Gastroesophageal sphincter (tissue), 4 donors: ENCODE measurements around the gene PUDP. TPM values are rescaled to one million over a fixed set of nuclear protein-coding genes. Genes with fewer than 3 reads are reported as not detected.

Experiments
- ATAC-seq: fragments of 150-250 bp; one replicate; pipeline ENCODE4 v1.9.1; 2016; ENCODE audit warnings: mild to moderate bottlenecking, moderate library complexity
- H3K27ac ChIP-seq, 4 donors: fragments of 200-600 bp; sonication (generic) in 3 of 4; 1 replicate in 3 of 4; 2 replicates in 1 of 4; pipeline ENCODE4 v1.5.1; 2016 to 2019
- H3K27me3 ChIP-seq: fragments of 200-600 bp; sonication (generic); one replicate; pipeline ENCODE4 v1.5.1; 2019
- H3K36me3 ChIP-seq, 2 donors: fragments of 200-600 bp; sonication (generic); one replicate each; pipeline ENCODE4 v1.5.1; 2019; ENCODE audit warnings: control low read depth in 1 of 2
- H3K4me1 ChIP-seq, 3 donors: fragments of 200-600 bp; sonication (generic); 1 replicate in 2 of 3; 2 replicates in 1 of 3; pipeline ENCODE4 v1.5.1; 2016 to 2019; ENCODE audit warnings: control low read depth in 2 of 3
- H3K4me3 ChIP-seq, 2 donors: fragments of 200-600 bp; sonication (generic); one replicate each; pipeline ENCODE4 v1.5.1; 2019; ENCODE audit warnings: mild to moderate bottlenecking in 1 of 2, moderate library complexity in 1 of 2
- H3K9me3 ChIP-seq, 3 donors: fragments of 200-600 bp; sonication (generic); one replicate each; pipeline ENCODE4 v1.5.1; 2017 to 2019; ENCODE audit warnings: control low read depth in 2 of 3
- CTCF ChIP-seq, 4 experiments: fragments of 200-600 bp in 2 of 4; fragments of 450-650 bp in 2 of 4; sonication (generic) in 1 of 4; IDR thresholded peaks; one replicate each; pipeline ENCODE4 v1.5.1; 2017 to 2019; ENCODE audit warnings: antibody characterized with exemption in 4 of 4, mild to moderate bottlenecking in 2 of 4, moderate library complexity in 2 of 4
- EP300 ChIP-seq: sonication (generic); formaldehyde crosslinking; IDR thresholded peaks from one replicate; pipeline ENCODE4 v1.6.1; 2017; ENCODE audit warnings: antibody characterized with exemption, mild to moderate bottlenecking
- POLR2A ChIP-seq, 2 donors: fragments of 450-650 bp; IDR thresholded peaks; one replicate each; pipeline ENCODE4 v1.6.1; 2017; ENCODE audit warnings: antibody characterized with exemption in 2 of 2, mild to moderate bottlenecking in 2 of 2, moderate library complexity in 1 of 2
- POLR2AphosphoS5 ChIP-seq: sonication (generic); formaldehyde crosslinking; IDR thresholded peaks from one replicate; pipeline ENCODE4 v1.6.1; 2017; ENCODE audit warnings: antibody characterized with exemption
- WGBS, 2 donors: methylation state at CpG; one replicate each; pipeline ENCODE4 v1.1.5; 2018; ENCODE audit warnings: low coverage in 1 of 2; 5-methylcytosine and 5-hydroxymethylcytosine counted together
- total RNA-seq, 4 donors: library from RNA; depleted of rRNA; stranded (reverse); fragments of >200 nt; gene quantifications; one replicate each; pipeline ENCODE4 v1.1.0, GENCODE V29; 2016

The PUDP gene
- total RNA-seq, 4 donors from 2014 or later = 4.8 to 10.5 (median 8.1) TPM

DNA sequence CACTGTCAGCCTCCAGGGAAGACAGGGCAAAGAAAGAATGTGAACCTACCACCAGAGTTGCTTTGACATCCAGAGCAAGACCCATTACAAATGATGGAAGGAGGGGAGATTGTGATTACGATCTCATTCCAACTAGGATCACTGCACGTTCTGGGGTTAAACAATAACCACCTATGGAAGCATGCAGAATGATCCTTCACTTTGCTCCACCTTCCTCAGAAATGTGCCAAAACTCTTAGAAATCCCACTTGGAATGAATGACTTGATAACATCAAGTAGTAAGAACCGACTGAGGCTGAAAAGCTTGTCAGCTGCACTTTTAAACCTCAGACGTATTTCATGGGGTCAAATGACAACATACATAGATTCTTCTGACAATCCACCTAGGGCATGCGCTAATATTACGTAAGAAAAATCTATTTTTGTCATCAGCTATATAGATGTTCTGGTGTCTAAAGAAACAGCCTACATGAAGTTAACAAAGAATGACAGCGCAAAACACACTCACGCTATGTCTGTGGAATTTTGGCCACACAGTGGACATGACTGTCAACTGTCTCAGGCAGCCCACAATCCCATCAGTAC, 3.9 kb downstream of the PUDP start:
- Histone ChIP-seq H3K36me3 (no peaks in the 10 kb centered on the region), H3K4me3 (no peak overlapping the region), H3K4me1 (peaks cover 0 to 6% (median 4%) of the 10 kb centered on the region in 3 donors), H3K27ac (no peak overlapping the region), H3K27me3 (no peaks in the 10 kb centered on the region), H3K9me3 (no peaks in the 10 kb centered on the region)
- no peak for ATAC-seq
- WGBS, 2 donors = 83 to 87% methylated on average over 6 to 7 of the region's 8 CpGs
- TF ChIP-seq EP300 (no peak), CTCF (IDR thresholded peaks at IDR 0.05) (no peak), POLR2A (IDR thresholded peaks at IDR 0.05) (no peak), POLR2AphosphoS5 (no peak)

- no peaks in the 10 kb centered on the region for H3K9me3 ChIP-seq
- no peak overlapping the region for H3K27ac ChIP-seq
- 100% methylated on average over 1 of the region's 1 CpG for WGBS, 2 donors
- no peaks in the 10 kb centered on the region for H3K27me3 ChIP-seq
- H3K4me1 ChIP-seq = peaks cover 0 to 6% (median 4%) of the 10 kb centered on the region in 3 donors
- no peaks in the 10 kb centered on the region for H3K36me3 ChIP-seq
- ATAC-seq = no peak
- TF ChIP-seq POLR2AphosphoS5 (no peak), EP300 (no peak), CTCF (IDR thresholded peaks at IDR 0.05) (no peak), POLR2A (IDR thresholded peaks at IDR 0.05) (no peak)
- no peak overlapping the region for H3K4me3 ChIP-seq
These were observed 4.9 kb downstream of the PUDP start for GRCh38 chrX:7143076-7143475.

DNA sequence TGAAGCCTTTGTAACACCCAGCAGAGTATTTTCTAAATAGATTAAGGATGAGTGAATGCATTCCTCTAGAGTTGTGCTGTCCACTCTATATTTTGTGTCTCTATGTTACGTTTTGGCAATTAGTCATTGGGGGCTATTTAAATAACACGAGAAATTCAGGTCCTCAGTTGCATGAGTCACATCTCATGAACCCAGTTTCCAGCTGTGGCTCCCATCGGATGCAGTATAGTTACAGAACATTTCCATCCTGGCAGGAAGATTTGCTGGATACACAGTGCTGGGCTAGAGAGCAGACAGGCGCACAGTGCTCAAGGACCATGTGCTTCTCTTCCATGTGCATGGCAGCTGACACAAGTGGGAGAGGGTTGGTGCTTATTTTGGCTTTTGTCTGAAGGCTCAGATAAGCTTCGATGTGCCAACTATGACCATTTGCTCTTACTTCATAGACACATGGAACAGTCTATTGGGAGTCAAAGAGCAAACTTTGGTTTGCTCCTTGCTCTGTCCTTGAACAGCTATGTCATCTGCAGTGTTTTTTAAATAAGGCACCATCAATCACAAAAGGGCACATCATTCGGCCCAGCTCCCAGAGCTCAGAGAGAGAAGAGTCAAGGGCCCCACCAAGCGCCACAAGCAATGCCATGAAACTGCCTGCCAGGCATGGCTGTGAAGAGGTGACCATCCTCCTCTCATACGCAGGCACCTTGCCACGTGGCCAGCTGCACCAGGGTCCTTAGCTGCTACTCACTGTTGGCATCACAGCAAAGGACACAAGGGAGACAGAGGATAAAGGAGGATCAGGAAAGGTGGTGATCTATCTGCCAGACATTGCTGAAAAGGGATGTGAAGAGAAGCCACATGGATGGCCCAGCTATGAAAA, 8.5 kb downstream of the PUDP start:
- Histone ChIP-seq H3K36me3 (no peaks in the 10 kb centered on the region), H3K4me1 (no peaks in the 10 kb centered on the region), H3K9me3 (no peaks in the 10 kb centered on the region), H3K4me3 (no peak overlapping the region), H3K27ac (no peak overlapping the region), H3K27me3 (no peaks in the 10 kb centered on the region)
- whole genome bisulfite sequencing, 2 donors = 78 to 100% methylated on average over 2 to 6 of the region's 9 CpGs
- TF ChIP-seq POLR2AphosphoS5 = no peak
- no peak for TF ChIP-seq EP300
- no peak for TF ChIP-seq POLR2A (IDR thresholded peaks at IDR 0.05)
- TF ChIP-seq CTCF (IDR thresholded peaks at IDR 0.05) = no peak
- no peak for ATAC-seq

DNA sequence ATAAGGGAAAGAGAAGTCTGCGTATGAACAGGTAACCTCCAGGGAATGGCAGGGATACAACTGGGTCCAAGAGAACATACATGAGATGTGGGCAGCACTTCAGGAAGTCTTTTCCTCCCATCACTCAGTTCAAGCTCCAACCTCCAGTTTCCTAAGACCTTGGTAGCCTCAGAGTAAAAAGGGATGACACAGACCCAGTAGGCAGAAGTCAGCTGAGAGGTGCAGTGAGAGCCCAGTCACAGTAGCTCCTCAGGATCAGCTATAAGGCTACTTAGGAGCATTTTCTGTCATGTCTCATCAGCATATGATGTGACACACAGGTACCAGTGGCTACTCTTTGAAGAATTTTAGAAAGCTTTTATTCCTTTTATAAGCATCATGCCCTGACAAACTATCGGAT, 13.0 kb downstream of the PUDP start:
- TF ChIP-seq CTCF (IDR thresholded peaks at IDR 0.05) = no peak
- no peak for TF ChIP-seq POLR2A (IDR thresholded peaks at IDR 0.05)
- TF ChIP-seq EP300 = no peak
- TF ChIP-seq POLR2AphosphoS5 = no peak

DNA sequence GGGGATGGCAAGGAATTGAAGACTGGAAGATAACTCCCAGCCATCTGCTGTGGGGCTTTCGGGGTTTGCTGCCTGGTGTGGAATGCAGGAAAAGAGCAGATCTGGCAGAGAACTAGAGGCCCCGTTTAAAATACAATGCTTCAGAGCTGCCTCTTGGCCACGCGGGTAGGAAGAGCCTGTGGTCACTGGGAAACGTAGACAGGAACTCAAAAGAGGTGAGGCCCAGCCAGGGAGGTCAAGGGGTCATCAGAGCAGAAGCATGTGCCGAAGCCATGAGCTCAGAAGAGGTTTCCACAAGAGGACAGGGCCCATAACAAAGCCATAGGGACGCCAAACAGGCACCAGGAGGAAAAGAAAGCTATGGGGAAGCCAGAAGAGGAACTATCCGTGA, 14.9 kb downstream of the PUDP start:
- H3K27me3 ChIP-seq = no peaks in the 10 kb centered on the region
- H3K9me3 ChIP-seq = no peaks in the 10 kb centered on the region
- 26 to 70% methylated on average over 5 to 6 of the region's 8 CpGs for WGBS, 2 donors
- no peak overlapping the region for H3K4me3 ChIP-seq
- no peaks in the 10 kb centered on the region for H3K4me1 ChIP-seq
- no peak for TF ChIP-seq POLR2AphosphoS5
- TF ChIP-seq CTCF (IDR thresholded peaks at IDR 0.05) = no peak
- no peak for TF ChIP-seq EP300
- TF ChIP-seq POLR2A (IDR thresholded peaks at IDR 0.05) = no peak
- H3K36me3 ChIP-seq = no peaks in the 10 kb centered on the region
- H3K27ac ChIP-seq = peak overlapping the region in 3 of 4 donors; percentile 14 to 32 (median 19)
- ATAC-seq = peak; percentile 37

More for the DNA sequence above, 13.0 kb downstream of the PUDP start:
- no peak for ATAC-seq
- H3K9me3 ChIP-seq = no peaks in the 10 kb centered on the region
- no peaks in the 10 kb centered on the region for H3K36me3 ChIP-seq
- no peak overlapping the region for H3K27ac ChIP-seq
- H3K4me3 ChIP-seq = no peak overlapping the region
- no peaks in the 10 kb centered on the region for H3K27me3 ChIP-seq
- H3K4me1 ChIP-seq = no peaks in the 10 kb centered on the region
- WGBS, 2 donors = 100% methylated on average over 2 of the region's 2 CpGs
